Measurements from ENCODE around the gene ZNF154.

The ZNF154 gene

GRCh38 chr19:57720878-57721277, 11.9 kb upstream of the ZNF154 start:
- no peak for TF ChIP-seq CTCF (conservative IDR thresholded peaks at IDR 0.05; ENCODE audit: low read depth, low read length)
- Histone ChIP-seq H4K20me1 (ENCODE audit: insufficient read depth) (no peaks in the 10 kb centered on the region), H3K4me1 (ENCODE audit: low read depth, poor library complexity, severe bottlenecking) (no peaks in the 10 kb centered on the region), H2AFZ (ENCODE audit: low read depth) (no peak overlapping the region), H3K36me3 (ENCODE audit: insufficient read depth) (no peaks in the 10 kb centered on the region), H3K79me2 (ENCODE audit: insufficient read depth, low read depth) (no peaks in the 10 kb centered on the region), H3K4me3 (IDR thresholded peaks at IDR 0.05; ENCODE audit: insufficient read depth, low read depth, low read length) (no peak overlapping the region), H3K9ac (no peak overlapping the region), H3K4me2 (no peak overlapping the region), H3K27me3 (ENCODE audit: insufficient read depth, low read depth) (no peaks in the 10 kb centered on the region), H3K27ac (no peak overlapping the region)

- Histone ChIP-seq H3K4me2 (no peak overlapping the region), H3K9ac (no peak overlapping the region), H3K36me3 (ENCODE audit: insufficient read depth) (no peaks in the 10 kb centered on the region)
Measured at GRCh38 chr19:57719901-57720519, 11.0 kb upstream of the ZNF154 start.

GRCh38 chr19:57719424-57719823, 10.4 kb upstream of the ZNF154 start:
- Histone ChIP-seq H2AFZ (ENCODE audit: low read depth) (no peak overlapping the region), H3K4me2 (no peak overlapping the region), H3K4me3 (IDR thresholded peaks at IDR 0.05; ENCODE audit: insufficient read depth, low read depth, low read length) (no peak overlapping the region), H4K20me1 (ENCODE audit: insufficient read depth) (no peaks in the 10 kb centered on the region), H3K27ac (no peak overlapping the region), H3K9ac (no peak overlapping the region), H3K27me3 (ENCODE audit: insufficient read depth, low read depth) (no peaks in the 10 kb centered on the region), H3K79me2 (ENCODE audit: insufficient read depth, low read depth) (no peaks in the 10 kb centered on the region), H3K4me1 (ENCODE audit: low read depth, poor library complexity, severe bottlenecking) (no peaks in the 10 kb centered on the region), H3K36me3 (ENCODE audit: insufficient read depth) (no peaks in the 10 kb centered on the region)
- TF ChIP-seq CTCF (conservative IDR thresholded peaks at IDR 0.05; ENCODE audit: low read depth, low read length) = no peak

More at GRCh38 chr19:57719901-57720519, 11.0 kb upstream of the ZNF154 start:
- no peak overlapping the region for H3K4me3 ChIP-seq (IDR thresholded peaks at IDR 0.05; ENCODE audit: insufficient read depth, low read depth, low read length)
- no peaks in the 10 kb centered on the region for H3K4me1 ChIP-seq (ENCODE audit: low read depth, poor library complexity, severe bottlenecking)
- no peaks in the 10 kb centered on the region for H3K79me2 ChIP-seq (ENCODE audit: insufficient read depth, low read depth)
- no peak for TF ChIP-seq CTCF (conservative IDR thresholded peaks at IDR 0.05; ENCODE audit: low read depth, low read length)
- H2AFZ ChIP-seq (ENCODE audit: low read depth) = no peak overlapping the region
- H3K27me3 ChIP-seq (ENCODE audit: insufficient read depth, low read depth) = no peaks in the 10 kb centered on the region
- no peaks in the 10 kb centered on the region for H4K20me1 ChIP-seq (ENCODE audit: insufficient read depth)
- no peak overlapping the region for H3K27ac ChIP-seq

- Histone ChIP-seq H3K27me3 (ENCODE audit: insufficient read depth, low read depth) (no peaks in the 10 kb centered on the region), H3K27ac (no peak overlapping the region), H4K20me1 (ENCODE audit: insufficient read depth) (no peaks in the 10 kb centered on the region), H3K36me3 (ENCODE audit: insufficient read depth) (no peaks in the 10 kb centered on the region), H2AFZ (ENCODE audit: low read depth) (no peak overlapping the region), H3K4me2 (no peak overlapping the region), H3K4me3 (IDR thresholded peaks at IDR 0.05; ENCODE audit: insufficient read depth, low read depth, low read length) (no peak overlapping the region), H3K9ac (no peak overlapping the region), H3K79me2 (ENCODE audit: insufficient read depth, low read depth) (no peaks in the 10 kb centered on the region), H3K4me1 (ENCODE audit: low read depth, poor library complexity, severe bottlenecking) (no peaks in the 10 kb centered on the region)
- no peak for TF ChIP-seq CTCF (conservative IDR thresholded peaks at IDR 0.05; ENCODE audit: low read depth, low read length)
Measured at GRCh38 chr19:57712222-57712621, 3.2 kb upstream of the ZNF154 start.

Data from KMS-11 (cell line).